Uterus (tissue), 4 donors: ENCODE data around the gene OTOP3. TPM values are rescaled to one million over a fixed set of nuclear protein-coding genes. Genes with fewer than 3 reads are reported as not detected.

ENCODE experiments used
- DNase-seq, 2 donors: peaks; one replicate each; pipeline ENCODE4 v3.0.0-alpha.2; 2019 to 2020
- H3K27ac ChIP-seq, 2 donors: fragments of 200-600 bp; sonication (generic); 1 replicate in 1 of 2; 2 replicates in 1 of 2; pipeline ENCODE4 v1.5.1; 2016 to 2018
- H3K27me3 ChIP-seq, 2 donors: fragments of 200-600 bp; sonication (generic); one replicate each; pipeline ENCODE4 v1.5.1; 2018 to 2019; ENCODE audit warnings: control low read depth in 1 of 2
- H3K36me3 ChIP-seq, 2 donors: fragments of 200-600 bp; sonication (generic); one replicate each; pipeline ENCODE4 v1.5.1; 2019; ENCODE audit warnings: control low read depth in 1 of 2
- H3K4me1 ChIP-seq, 2 donors: fragments of 200-600 bp; sonication (generic); one replicate each; pipeline ENCODE4 v1.5.1; 2018 to 2019; ENCODE audit warnings: control low read depth in 1 of 2
- H3K4me3 ChIP-seq, 2 donors: fragments of 200-600 bp; sonication (generic); 1 replicate in 1 of 2; 2 replicates in 1 of 2; pipeline ENCODE4 v1.5.1; 2018 to 2019; ENCODE audit warnings: mild to moderate bottlenecking in 1 of 2
- H3K9me3 ChIP-seq, 2 donors: fragments of 200-600 bp; sonication (generic); one replicate each; pipeline ENCODE4 v1.5.1; 2019; ENCODE audit warnings: control low read depth in 1 of 2
- POLR2A ChIP-seq, 2 donors: fragments of 450-650 bp; IDR thresholded peaks; one replicate each; pipeline ENCODE4 v1.6.1; 2016; ENCODE audit warnings: antibody characterized with exemption in 2 of 2, mild to moderate bottlenecking in 1 of 2, moderate library complexity in 1 of 2
- intact Hi-C: fragments of 100-400 bp; cut with DNase I; formaldehyde crosslinking; loops from one replicate; pipeline ENCODE4 v1.15.1; 2023; ENCODE audit warnings: low total_unique reads
- total RNA-seq, 4 donors: library from RNA; depleted of rRNA in 3 of 4; stranded (reverse); fragments of >200 nt in 3 of 4; gene quantifications; one replicate each; pipeline versions ENCODE4 v1.1.0 to v1.2.4, GENCODE V29; 2014 to 2023
- TF ChIP-seq, protein P1 (sequence below), 4 experiments: fragments of 200-600 bp in 2 of 4; fragments of 450-650 bp in 2 of 4; sonication (generic) in 2 of 4; IDR thresholded peaks; one replicate each; pipeline ENCODE4 v1.5.1; 2016 to 2019; ENCODE audit warnings: antibody characterized with exemption in 4 of 4, mild to moderate bottlenecking in 2 of 4, moderate library complexity in 1 of 4
- donor health status: DM: yes; HTN: yes; CAD: no.

Gene OTOP3
- total RNA-seq, 4 donors from 2014 or later = not detected

DNA sequence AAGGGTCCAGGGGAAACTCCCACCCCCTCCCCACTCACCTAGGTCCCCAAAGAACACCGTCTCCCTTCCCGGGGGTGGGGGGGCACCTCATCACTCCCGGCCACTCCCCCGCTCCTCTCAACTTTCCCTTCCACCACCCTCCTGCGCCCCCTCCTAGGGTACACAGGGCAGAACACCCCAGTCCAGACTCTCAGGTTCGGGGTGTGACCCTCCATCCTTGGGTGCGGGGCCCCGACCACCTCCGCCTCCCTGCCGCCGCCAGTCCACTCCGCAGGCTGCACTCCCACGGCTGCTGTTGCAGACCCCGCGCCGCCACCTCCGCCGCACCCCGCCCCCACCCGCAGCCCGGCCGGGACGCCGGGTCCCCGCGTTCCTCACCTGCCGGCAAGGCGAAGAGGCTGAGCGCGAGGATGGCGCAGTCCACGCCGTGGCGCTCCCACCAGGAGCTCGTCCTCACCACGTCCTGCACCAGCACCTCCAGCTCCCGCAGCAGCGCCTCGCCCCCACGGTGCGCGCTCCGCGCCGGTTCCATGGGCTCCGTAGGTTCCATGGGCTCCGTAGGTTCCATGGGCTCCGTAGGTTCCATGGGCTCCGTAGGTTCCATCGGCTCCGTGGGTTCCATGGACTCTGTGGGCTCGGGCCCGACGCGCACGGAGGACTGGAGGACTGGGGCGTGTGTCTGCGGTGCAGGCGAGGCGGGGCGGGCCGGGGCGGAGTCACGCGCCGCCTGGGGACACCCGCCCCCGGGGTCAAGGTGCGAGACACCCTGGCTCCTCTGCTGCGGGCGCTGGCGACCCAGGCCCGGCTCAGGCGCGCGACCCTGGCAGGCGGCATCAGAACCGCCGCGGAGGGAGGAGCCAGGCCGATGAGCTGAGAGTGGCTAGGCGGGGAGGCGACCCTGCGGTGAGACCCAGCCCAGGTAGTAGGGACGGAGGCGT, 42.5 kb upstream of the OTOP3 start, which contains the start of gene FADS6:
Gene FADS6, minus strand, starts transcription at position 660 of the 938 bp plus-strand sequence. Its CDS starts 38 bp downstream, at position 622.
- H3K27me3 ChIP-seq = peaks cover 4 to 9% of the 10 kb centered on the region in 2 donors
- H3K27ac ChIP-seq = no peak within 1 kb of the TSS
- no peaks in the 10 kb centered on the region for H3K9me3 ChIP-seq
- no peak within 1 kb of the TSS for H3K4me3 ChIP-seq
- TF ChIP-seq POLR2A (IDR thresholded peaks at IDR 0.05) = no peak
- TF ChIP-seq, protein P1, sequence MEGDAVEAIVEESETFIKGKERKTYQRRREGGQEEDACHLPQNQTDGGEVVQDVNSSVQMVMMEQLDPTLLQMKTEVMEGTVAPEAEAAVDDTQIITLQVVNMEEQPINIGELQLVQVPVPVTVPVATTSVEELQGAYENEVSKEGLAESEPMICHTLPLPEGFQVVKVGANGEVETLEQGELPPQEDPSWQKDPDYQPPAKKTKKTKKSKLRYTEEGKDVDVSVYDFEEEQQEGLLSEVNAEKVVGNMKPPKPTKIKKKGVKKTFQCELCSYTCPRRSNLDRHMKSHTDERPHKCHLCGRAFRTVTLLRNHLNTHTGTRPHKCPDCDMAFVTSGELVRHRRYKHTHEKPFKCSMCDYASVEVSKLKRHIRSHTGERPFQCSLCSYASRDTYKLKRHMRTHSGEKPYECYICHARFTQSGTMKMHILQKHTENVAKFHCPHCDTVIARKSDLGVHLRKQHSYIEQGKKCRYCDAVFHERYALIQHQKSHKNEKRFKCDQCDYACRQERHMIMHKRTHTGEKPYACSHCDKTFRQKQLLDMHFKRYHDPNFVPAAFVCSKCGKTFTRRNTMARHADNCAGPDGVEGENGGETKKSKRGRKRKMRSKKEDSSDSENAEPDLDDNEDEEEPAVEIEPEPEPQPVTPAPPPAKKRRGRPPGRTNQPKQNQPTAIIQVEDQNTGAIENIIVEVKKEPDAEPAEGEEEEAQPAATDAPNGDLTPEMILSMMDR (IDR thresholded peaks at IDR 0.05) = no peak
- no peak for DNase-seq
- H3K4me1 ChIP-seq = peaks cover 0 to 7% of the 10 kb centered on the region in 2 donors
- intact Hi-C loops = no loop called here
- no peaks in the 10 kb centered on the region for H3K36me3 ChIP-seq

DNA sequence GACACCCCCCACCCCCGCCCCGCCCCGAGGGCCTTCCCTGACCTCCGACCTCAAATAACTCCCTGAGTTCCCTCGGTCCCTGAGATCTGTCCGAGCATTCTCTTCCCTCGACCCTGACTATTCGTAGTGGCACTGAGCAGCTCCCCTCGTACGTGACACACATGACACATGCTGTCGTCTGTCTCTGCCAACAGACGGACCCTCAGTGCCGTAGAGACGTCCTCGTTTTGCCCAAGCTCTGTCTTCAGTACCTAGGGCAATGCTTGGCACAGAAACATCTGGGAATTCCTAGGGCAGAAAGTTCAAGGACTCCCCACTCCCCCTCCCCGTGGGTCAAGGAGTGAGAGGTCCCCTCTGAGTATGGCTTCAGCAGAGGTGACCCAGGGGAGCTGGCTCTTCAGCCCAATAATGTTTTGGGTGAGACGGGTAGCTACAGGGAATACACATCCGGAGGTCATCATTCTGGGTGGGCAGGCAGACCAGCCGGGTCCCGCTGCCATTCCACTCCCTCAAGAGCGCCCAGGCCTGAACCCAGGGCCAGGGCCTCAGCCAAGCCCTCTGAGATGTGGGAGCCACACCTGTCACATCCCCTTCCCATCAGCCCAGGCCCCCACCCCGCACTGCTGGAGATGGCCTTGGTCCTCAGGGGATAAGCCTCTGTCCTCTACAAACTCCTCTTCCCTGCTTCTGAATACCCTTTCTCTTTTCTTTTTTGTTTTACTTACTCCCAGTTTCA, 41.6 kb upstream of the OTOP3 start:
- intact Hi-C loops = no loop called here
- H3K4me3 ChIP-seq = no peak overlapping the region
- H3K27me3 ChIP-seq = peaks cover 4 to 9% of the 10 kb centered on the region in 2 donors

DNA sequence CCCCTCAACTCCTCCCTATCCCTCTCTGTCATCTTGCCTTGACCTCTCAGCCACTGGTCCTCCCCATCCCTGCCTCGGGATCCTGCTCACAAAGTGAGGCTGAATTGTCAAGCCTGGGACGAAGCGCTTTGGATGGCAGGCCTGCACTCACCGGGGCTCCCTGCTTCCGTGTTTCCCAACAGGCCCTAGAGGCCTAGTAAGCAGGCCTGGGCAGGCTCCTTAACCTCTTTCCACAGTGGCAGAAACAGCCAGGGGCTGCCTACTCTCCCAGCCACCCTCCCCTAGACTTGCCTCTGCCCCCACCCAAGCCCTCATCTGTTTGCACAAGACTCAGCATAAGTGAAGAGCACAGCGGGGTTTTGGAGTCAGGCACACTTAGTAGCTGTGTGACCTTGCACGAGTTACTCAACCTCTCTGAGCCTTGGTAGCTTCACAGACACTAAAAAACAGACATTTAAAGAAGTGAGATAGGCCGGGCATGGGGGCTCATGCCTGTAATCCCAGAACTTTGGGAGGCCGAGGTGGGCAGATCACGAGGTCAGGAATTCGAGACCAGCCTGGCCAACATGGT, 37.2 kb upstream of the OTOP3 start:
- no peak for DNase-seq
- Histone ChIP-seq H3K27me3 (peaks cover 0 to under 1% of the 10 kb centered on the region in 2 donors), H3K4me1 (peaks cover 0 to 3% of the 10 kb centered on the region in 2 donors), H3K27ac (no peak overlapping the region), H3K9me3 (no peaks in the 10 kb centered on the region), H3K36me3 (no peaks in the 10 kb centered on the region), H3K4me3 (no peak overlapping the region)
- intact Hi-C loops = no loop called here
- TF ChIP-seq, protein P1 (IDR thresholded peaks at IDR 0.05) = no peak
- no peak for TF ChIP-seq POLR2A (IDR thresholded peaks at IDR 0.05)

More for the DNA sequence above, 41.6 kb upstream of the OTOP3 start:
- Histone ChIP-seq H3K27ac (no peak overlapping the region), H3K36me3 (no peaks in the 10 kb centered on the region), H3K4me1 (peaks cover 0 to 7% of the 10 kb centered on the region in 2 donors), H3K9me3 (no peaks in the 10 kb centered on the region)
- no peak for TF ChIP-seq POLR2A (IDR thresholded peaks at IDR 0.05)
- TF ChIP-seq, protein P1 (IDR thresholded peaks at IDR 0.05) = no peak
- no peak for DNase-seq

DNA sequence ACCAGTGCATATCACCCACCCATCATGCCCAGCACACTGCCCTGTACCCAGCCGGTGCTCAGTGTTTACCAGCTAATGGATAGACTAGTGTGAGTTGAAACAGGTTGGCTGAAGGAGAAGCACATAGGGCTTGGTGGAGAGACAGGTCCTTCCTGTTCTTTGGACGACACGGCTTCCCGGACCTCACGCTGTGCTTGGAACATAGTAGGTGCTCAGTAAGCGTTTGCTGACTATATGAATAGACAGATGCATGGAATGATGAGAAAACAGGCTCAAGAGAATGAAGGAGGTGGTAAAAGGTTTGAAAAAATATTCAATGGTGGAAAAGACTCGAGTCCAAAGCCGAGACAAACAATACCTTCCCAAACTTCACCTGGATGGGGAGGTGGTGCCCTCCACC, 35.5 kb upstream of the OTOP3 start:
- Histone ChIP-seq H3K27me3 (peaks cover 0 to 5% of the 10 kb centered on the region in 2 donors), H3K4me3 (no peak overlapping the region), H3K36me3 (no peaks in the 10 kb centered on the region), H3K27ac (no peak overlapping the region), H3K4me1 (no peaks in the 10 kb centered on the region), H3K9me3 (no peaks in the 10 kb centered on the region)
- DNase-seq = no peak
- intact Hi-C loops = no loop called here
- TF ChIP-seq, protein P1 (IDR thresholded peaks at IDR 0.05) = no peak
- no peak for TF ChIP-seq POLR2A (IDR thresholded peaks at IDR 0.05)
